Neuron (in vitro differentiated cells): ENCODE measurements around the gene CTIF.

Experiments used
- H2AFZ ChIP-seq: one replicate; pipeline ENCODE4 v1.6.1; 2013; ENCODE audit warnings: low read depth, mild to moderate bottlenecking, inconsistent platforms, low read length, moderate library complexity
- H3K27me3 ChIP-seq: one replicate; pipeline ENCODE4 v1.6.1; 2013; ENCODE audit warnings: low read length; ENCODE audit not compliant: insufficient read depth
- H3K36me3 ChIP-seq: one replicate; pipeline ENCODE4 v1.6.1; 2013; ENCODE audit warnings: low read length; ENCODE audit not compliant: insufficient read depth
- H3K4me1 ChIP-seq: one replicate; pipeline ENCODE4 v1.6.1; 2013; ENCODE audit warnings: low read length; ENCODE audit not compliant: insufficient read depth
- H3K4me3 ChIP-seq: 2 replicates; pipeline ENCODE4 v1.5.1; 2013; ENCODE audit warnings: mild to moderate bottlenecking, low read length, moderate library complexity
- H3K9me3 ChIP-seq: one replicate; pipeline ENCODE4 v1.6.1; 2013; ENCODE audit warnings: low read length

CTIF gene

DNA sequence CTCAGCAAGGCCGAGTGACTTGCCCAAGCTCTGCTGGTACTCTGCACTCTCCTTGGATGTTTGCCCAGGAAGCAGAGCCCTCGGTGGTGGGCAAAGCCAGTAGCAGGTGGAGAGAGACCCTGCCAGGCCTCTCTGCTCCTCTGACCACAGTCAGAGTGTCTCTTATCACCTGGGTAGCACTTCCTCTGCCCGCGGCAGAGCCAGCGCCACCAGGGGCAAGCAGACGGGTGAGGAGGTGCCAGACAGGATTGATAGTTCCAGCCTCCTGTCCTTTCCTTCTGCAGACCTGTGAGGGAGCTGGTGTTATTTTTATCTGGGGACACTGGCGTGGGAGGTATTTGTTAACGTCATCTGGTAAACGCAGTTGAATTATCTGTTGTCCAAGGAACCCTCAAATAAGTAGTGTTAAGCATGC, 259.0 kb downstream of the CTIF start:
- no peaks in the 10 kb centered on the region for H3K36me3 ChIP-seq
- peaks cover 7% of the 10 kb centered on the region for H3K4me1 ChIP-seq
- no peaks in the 10 kb centered on the region for H3K9me3 ChIP-seq
- H2AFZ ChIP-seq = no peak overlapping the region
- H3K4me3 ChIP-seq = no peak overlapping the region
- no peaks in the 10 kb centered on the region for H3K27me3 ChIP-seq

DNA sequence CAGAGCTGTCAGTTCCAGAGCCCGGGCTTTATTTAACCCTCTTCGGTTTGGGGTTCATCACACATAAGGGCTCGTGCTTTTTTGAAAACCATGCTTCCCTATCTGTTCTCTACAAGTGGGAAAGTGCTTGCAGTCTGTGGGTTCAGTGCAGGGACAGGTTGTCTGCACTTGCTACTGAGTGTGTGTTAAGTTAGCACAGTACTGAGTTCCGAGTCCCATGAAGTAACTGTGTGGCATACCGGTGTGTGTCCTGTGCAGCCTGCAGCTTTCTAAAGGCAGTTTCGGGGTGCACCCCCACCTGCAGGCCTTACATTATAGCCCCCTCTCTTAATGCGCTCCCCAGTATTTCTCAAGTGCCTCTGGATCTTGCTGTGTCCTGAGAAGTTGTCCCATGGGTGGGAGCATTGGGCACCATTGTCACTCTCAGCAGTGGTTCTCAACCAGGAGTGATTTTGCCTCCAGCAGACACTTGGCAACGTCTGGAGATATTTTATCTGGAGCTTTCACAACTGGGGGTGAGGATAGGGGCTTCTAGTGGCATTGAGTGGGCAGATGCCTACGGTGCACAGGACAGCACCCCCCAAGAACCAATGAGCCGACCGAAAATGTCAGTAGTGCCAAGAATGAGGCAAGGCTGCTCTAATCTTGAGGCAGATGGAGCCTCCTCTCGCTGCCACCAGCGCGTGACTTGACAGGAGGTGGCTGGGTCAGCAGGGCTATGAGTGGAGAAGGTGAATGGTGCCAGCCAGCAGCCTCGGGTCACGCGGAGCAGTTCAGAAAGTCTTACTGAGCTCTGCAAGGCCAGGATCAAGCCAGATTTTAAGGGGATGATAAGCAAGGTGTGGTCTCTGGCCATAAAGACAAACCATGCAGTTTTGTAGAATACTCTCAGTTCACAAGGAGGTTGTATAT, 259.8 kb downstream of the CTIF start:
- Histone ChIP-seq H3K4me1 (peaks cover 10% of the 10 kb centered on the region), H3K4me3 (no peak overlapping the region), H3K36me3 (no peaks in the 10 kb centered on the region), H3K27me3 (no peaks in the 10 kb centered on the region), H2AFZ (no peak overlapping the region), H3K9me3 (no peaks in the 10 kb centered on the region)

DNA sequence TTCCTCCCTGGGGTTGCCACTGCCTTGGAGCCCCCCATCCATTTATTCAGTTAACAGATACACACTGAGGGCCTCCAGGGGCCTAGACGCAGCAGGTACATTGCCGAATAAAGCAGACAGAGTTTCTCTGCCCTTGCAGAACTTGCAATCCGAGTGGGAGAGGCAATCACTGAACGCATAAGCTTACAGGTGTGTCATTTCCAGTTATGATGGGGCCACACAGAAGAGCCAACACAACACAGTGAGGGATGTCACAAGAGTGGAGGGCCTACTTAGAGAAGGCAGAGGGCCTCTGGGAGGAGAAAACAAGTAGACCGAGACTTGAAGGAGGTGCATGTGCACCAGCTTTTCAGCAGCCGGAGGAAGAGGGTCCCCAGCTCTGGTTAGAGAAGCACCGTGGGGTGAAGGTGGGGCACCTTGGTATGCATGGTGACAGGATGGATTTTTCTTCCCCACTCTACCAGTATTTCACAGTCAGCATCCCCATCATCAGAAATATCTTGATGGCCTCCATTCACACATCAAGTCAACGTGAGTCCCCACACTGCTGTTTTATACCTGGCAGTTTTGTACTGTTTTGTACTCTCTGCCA, 261.0 kb downstream of the CTIF start:
- Histone ChIP-seq H3K27me3 (no peaks in the 10 kb centered on the region), H3K4me3 (no peak overlapping the region), H2AFZ (no peak overlapping the region), H3K4me1 (peaks cover 10% of the 10 kb centered on the region), H3K36me3 (no peaks in the 10 kb centered on the region), H3K9me3 (no peaks in the 10 kb centered on the region)

- Histone ChIP-seq H3K4me1 (peaks cover 10% of the 10 kb centered on the region), H3K27me3 (no peaks in the 10 kb centered on the region), H3K9me3 (no peaks in the 10 kb centered on the region)
Observed at GRCh38 chr18:48800466-48800865, 261.6 kb downstream of the CTIF start.

GRCh38 chr18:48800876-48801727, 262.3 kb downstream of the CTIF start:
- Histone ChIP-seq H3K4me3 (no peak overlapping the region), H3K27me3 (no peaks in the 10 kb centered on the region), H3K36me3 (no peaks in the 10 kb centered on the region), H3K9me3 (no peaks in the 10 kb centered on the region), H3K4me1 (peaks cover 10% of the 10 kb centered on the region), H2AFZ (no peak overlapping the region)

More at GRCh38 chr18:48800466-48800865, 261.6 kb downstream of the CTIF start:
- Histone ChIP-seq H2AFZ (no peak overlapping the region), H3K4me3 (no peak overlapping the region), H3K36me3 (no peaks in the 10 kb centered on the region)

- Histone ChIP-seq H3K9me3 (no peaks in the 10 kb centered on the region), H3K27me3 (no peaks in the 10 kb centered on the region), H3K4me1 (peaks cover 10% of the 10 kb centered on the region), H3K4me3 (no peak overlapping the region), H3K36me3 (no peaks in the 10 kb centered on the region), H2AFZ (no peak overlapping the region)
Observed at GRCh38 chr18:48801728-48802542, 263.1 kb downstream of the CTIF start.

GRCh38 chr18:48802543-48803290, 263.9 kb downstream of the CTIF start:
- Histone ChIP-seq H3K27me3 (no peaks in the 10 kb centered on the region), H3K4me1 (peaks cover 10% of the 10 kb centered on the region), H2AFZ (no peak overlapping the region), H3K4me3 (no peak overlapping the region), H3K9me3 (no peaks in the 10 kb centered on the region), H3K36me3 (no peaks in the 10 kb centered on the region)

DNA sequence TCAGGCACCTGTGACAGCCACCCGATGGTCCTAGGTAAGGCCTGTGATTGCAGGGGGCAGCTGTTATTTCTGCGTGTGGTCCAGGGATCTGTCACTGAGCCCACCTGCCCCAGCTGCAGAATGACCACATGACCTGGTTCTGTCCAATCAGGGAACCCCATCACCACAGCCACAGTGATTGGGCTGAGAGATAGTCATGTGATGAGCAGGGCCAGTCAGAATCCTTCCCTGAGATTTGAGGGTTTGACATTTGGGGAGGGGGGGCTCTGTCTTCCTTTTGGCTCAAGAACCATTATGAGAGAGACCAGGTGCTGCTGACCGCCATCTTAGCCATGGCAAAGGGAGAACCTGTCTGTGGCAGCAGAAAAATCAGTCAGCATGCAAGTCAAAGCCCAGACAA, 264.7 kb downstream of the CTIF start:
- no peaks in the 10 kb centered on the region for H3K36me3 ChIP-seq
- no peak overlapping the region for H3K4me3 ChIP-seq
- H3K9me3 ChIP-seq = no peaks in the 10 kb centered on the region
- no peaks in the 10 kb centered on the region for H3K27me3 ChIP-seq
- peaks cover 10% of the 10 kb centered on the region for H3K4me1 ChIP-seq
- no peak overlapping the region for H2AFZ ChIP-seq

GRCh38 chr18:48803951-48804855, 265.4 kb downstream of the CTIF start:
- H3K4me3 ChIP-seq = no peak overlapping the region
- no peaks in the 10 kb centered on the region for H3K27me3 ChIP-seq
- H3K4me1 ChIP-seq = peaks cover 10% of the 10 kb centered on the region
- no peaks in the 10 kb centered on the region for H3K36me3 ChIP-seq
- H3K9me3 ChIP-seq = no peaks in the 10 kb centered on the region
- H2AFZ ChIP-seq = no peak overlapping the region

DNA sequence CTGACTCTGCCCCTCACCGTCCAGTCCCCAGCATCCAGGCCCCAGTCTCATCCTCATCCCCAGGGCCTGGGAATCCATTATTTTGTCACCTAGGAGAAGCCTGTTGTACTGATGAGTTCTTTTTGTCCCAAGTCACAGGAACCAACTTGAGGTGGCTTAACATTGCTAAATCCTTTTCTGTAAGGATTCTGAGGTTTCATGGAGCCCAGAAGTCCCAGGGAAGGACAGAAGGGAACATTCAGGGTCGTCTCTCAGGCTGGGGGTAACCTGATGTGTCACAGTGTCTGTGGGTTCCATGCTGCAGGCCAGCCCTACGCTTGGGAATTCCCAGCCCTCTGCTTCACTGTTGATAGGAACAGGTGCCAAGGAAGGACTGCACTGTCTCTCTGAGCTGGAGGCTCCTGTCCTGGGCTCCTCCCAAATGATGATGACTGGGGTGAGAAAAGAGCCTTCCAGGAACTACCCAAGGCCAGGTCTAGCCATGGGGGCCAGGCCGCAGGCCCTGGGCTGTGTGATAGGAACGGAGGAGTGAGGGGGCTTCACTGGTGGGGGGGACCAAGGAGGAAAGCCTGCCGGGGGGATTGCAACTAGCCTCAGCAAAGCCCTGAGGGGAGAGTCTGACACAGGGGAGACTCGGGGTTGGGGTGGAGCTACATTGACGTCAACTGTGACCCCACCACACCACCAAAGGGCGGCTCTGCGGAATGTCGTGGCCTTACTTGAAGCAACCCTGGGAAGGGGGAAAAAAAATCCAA, 266.2 kb downstream of the CTIF start:
- no peaks in the 10 kb centered on the region for H3K36me3 ChIP-seq
- H3K4me3 ChIP-seq = no peak overlapping the region
- H2AFZ ChIP-seq = no peak overlapping the region
- H3K4me1 ChIP-seq = peaks cover 10% of the 10 kb centered on the region
- H3K27me3 ChIP-seq = no peaks in the 10 kb centered on the region
- no peaks in the 10 kb centered on the region for H3K9me3 ChIP-seq
